Skin epidermis (tissue), 12 donors: ENCODE measurements around the gene SLC13A5.

Experiments
- H3K27ac ChIP-seq, 21 experiments: fragments of 200-600 bp; sonication (generic) in 11 of 21; one replicate each; pipeline ENCODE4 v1.5.0; 2020; ENCODE audit warnings: mild to moderate bottlenecking in 3 of 21, inconsistent platforms in 2 of 21, moderate library complexity in 2 of 21
- H3K4me3 ChIP-seq, 7 experiments: fragments of 200-600 bp; sonication (generic) in 2 of 7; one replicate each; pipeline ENCODE4 v1.5.0; 2020; ENCODE audit warnings: inconsistent platforms in 2 of 7, mild to moderate bottlenecking in 2 of 7, moderate library complexity in 1 of 7

Gene SLC13A5

GRCh38 chr17:6648181-6648580, 65.0 kb downstream of the SLC13A5 start:
- no peak overlapping the region for H3K4me3 ChIP-seq

DNA sequence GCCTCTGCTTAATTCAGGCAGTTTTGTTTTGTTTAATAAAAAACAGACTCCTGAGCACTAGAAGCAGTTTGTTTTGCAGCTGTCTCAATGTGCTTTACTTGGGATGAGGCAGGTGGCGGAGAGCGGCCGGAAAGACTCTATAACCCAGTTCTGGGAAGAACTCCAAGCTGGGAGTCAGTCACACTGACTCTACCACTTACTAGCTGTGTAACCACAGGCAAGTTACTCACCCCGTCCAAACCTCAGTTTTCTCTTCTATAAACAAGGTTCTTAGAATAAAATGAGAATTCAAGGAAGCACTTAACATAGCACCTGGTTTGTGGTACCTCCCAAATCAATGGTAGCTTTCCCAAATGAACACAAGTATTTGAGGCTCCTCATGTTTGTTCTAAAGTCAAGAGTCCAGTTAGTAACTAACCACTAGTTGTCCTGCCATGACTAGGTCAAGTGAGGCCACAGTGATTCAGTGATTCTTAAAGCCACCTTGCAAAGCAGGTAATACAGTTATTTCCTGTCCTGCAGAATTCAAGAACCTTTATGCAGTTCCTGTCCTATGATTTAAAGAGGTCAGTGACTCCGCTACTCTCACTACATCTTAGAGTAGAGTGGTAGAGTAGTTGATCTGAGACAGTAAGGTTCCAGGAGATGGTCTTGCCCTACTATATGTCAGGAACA, 69.6 kb downstream of the SLC13A5 start:
- Histone ChIP-seq H3K4me3 (no peak overlapping the region), H3K27ac (peak overlapping the region in 1 of 21 experiments; percentile 15)

More at GRCh38 chr17:6648181-6648580, 65.0 kb downstream of the SLC13A5 start:
- no peak overlapping the region for H3K27ac ChIP-seq

- peak overlapping the region in 2 of 21 experiments; percentile 94 to 96 for H3K27ac ChIP-seq
- H3K4me3 ChIP-seq = no peak overlapping the region
These were observed 70.6 kb downstream of the SLC13A5 start for GRCh38 chr17:6642592-6642991.

DNA sequence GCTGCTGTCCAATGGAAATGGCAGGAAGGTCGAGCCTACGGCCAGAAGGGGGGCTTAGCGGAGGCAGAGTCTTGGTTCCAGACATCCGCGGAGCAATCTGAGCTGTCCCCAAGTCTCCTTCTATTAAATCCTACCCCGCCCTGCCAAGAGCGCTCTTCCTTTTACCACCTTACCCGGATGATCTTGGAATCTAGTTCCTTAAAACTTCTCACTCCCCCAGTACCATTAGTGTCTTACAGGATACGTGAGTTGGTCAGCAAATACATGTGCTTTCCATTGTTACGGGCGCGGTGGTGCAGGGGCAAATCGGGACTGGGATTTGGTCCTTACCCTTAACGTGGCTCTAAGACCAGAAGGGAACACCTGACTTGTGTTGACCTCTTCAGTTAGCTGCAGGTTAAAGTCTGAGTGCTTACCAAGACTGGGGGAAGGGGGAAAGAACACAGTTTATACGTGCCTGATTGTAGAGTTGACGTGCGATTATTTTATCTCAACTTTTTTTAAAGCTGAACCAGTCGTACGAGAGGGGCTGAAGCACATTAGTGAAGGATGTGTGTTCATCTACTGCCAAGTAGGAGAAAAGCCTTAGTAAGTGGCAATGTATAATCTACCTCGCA, 71.8 kb downstream of the SLC13A5 start:
- Histone ChIP-seq H3K27ac (peak overlapping the region in 20 of 21 experiments; percentile 85 to 96 (median 92)), H3K4me3 (peak overlapping the region; percentile 66 to 83 (median 71))

DNA sequence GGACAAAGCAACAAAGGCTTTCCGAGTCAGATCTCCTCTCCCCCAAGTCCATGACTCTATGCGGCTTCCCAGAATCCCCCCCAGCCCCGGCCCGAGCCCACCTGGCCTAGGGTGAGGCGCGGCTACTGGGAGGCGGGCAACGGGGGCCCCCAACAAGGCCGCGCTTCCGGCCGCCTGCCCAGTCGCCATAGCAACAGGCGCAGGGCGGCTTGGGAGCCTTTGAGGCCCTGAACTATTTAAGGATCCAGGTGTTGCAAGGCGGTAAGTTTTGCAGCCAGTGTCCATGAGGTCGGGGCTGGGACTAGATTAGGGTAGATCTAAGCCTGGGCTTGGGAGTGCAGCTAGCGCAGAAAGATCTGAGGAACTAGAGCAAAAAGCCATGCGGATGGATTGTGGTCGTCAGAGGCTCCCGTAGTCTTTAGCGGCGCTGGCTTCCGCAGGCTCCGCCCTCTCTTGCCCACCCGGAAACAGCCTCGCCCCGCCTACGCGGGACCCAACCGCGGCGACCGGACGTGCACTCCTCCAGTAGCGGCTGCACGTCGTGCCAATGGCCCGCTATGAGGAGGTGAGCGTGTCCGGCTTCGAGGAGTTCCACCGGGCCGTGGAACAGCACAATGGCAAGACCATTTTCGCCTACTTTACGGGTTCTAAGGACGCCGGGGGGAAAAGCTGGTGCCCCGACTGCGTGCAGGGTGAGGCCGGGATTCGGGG, 72.5 kb downstream of the SLC13A5 start, which contains the start of the genes KIAA0753 and TXNDC17:
KIAA0753 (minus strand) TSS at position 176 of the 711 bp plus-strand sequence. CDS start 5,608 bp downstream, outside the sequence.
TXNDC17 (plus strand) TSS at position 525 of the 711 bp plus-strand sequence; CDS start at position 548, 23 bp downstream.
- Histone ChIP-seq H3K27ac (peak within 1 kb of the TSS; percentile 56 to 96 (median 91)), H3K4me3 (peak within 1 kb of the TSS; percentile 66 to 83 (median 71))

GRCh38 chr17:6639586-6640535, 73.3 kb downstream of the SLC13A5 start:
- Histone ChIP-seq H3K27ac (peak overlapping the region; percentile 56 to 96 (median 91)), H3K4me3 (peak overlapping the region; percentile 66 to 83 (median 71))

- H3K4me3 ChIP-seq = peak overlapping the region; percentile 66 to 83 (median 71)
- H3K27ac ChIP-seq = peak overlapping the region in 17 of 21 experiments; percentile 20 to 96 (median 91)
These were observed 74.1 kb downstream of the SLC13A5 start for GRCh38 chr17:6639014-6639585.

DNA sequence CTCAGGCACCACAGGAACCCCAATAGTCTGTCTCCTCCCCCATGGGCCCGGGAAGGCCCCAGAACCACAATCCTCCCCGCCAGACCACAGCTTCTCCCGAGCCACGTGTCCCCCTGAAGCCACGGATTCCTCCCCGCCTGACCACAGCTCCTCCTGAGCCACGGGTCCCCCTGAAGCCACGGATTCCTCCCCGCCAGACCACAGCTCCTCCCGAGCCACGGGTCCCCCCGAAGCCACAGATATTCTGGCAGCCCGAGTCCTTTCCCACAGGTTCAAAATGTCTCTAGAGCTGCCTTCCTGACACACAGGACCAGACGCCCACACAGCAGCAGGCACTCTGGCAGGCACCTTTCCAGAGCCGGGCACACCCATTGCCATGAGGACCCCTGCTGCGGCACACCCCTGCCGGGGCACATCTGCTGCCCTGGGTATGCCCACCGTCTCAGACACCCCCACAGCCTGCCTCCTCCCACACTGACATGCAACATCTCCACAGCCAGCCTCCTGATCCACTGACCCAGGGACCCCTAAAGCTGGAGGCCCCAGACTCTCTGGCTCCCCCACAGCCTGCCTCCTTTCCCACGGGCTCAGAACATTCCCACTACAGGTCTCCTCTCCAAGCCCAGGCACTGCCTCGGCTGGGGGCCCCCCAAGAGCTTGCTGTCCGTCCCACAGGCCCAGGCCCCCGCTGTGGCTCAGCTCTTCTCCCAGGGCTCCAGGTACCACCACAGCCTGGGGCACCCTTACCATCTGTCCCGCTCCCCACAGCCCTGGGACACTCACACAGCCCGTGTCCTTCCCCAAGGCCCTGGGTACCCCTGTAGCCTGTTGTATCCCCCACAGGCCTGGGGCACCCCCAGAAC, 74.9 kb downstream of the SLC13A5 start:
- peak overlapping the region in 1 of 7 experiments; percentile 71 for H3K4me3 ChIP-seq
- H3K27ac ChIP-seq = peak overlapping the region in 6 of 21 experiments; percentile 4 to 95 (median 90)

DNA sequence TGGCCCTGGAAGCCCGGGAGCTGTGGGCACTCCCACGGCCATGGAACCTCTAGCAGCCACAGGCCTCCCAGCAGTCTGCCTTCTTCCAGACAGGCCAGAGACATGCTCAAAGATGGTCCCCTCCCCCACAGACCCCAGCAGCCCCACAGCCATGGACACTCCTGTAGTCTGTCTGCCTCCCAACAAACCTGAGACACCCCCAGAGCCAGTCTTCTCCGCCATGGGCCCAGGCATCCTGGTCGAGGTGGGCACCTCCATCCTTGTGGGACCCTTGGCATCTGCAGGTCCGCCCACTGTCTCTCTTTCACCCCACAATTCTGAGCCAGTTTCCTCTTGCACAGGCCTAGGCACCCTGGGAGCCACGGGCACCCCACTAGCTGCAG, 75.7 kb downstream of the SLC13A5 start:
- peak overlapping the region in 1 of 21 experiments; percentile 4 for H3K27ac ChIP-seq
- H3K4me3 ChIP-seq = no peak overlapping the region

- H3K27ac ChIP-seq = no peak overlapping the region
- H3K4me3 ChIP-seq = no peak overlapping the region
These were observed 76.3 kb downstream of the SLC13A5 start for GRCh38 chr17:6636616-6637457.

DNA sequence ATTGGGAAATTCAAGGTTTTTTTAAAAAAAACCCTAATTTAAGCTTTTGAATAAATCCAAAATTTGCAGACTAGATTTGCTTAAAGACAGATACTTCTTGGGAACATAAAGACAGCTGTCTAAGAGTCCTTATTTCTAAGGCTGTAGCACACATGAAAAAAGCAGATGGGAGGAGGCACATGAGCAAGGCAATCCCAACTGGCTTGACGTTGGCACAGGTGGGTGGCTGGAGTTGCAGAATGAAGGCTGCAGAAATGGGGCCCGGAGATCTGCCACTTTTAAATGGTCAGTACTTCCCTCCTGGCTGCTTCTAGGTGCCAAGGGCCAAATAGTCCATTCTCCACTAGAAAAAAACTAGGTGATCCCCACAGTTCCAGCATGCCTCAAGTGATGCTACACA, 77.1 kb downstream of the SLC13A5 start:
- H3K4me3 ChIP-seq = no peak overlapping the region
- no peak overlapping the region for H3K27ac ChIP-seq
